Activated CD8-positive, alpha-beta T cell treated with anti-CD3 and anti-CD28 coated beads, Interleukin-2, amount 10 ng/mL, durations not matched to agents 7 days and 5 days (primary cell): ENCODE results near the gene CHAMP1. TPM values are rescaled to one million over a fixed set of nuclear protein-coding genes. Genes with fewer than 3 reads are reported as not detected.
"Not testable (repeated sequence)": the region's sequence is repeated elsewhere in the genome, so short reads cannot be mapped to it uniquely, and the experiment has no call there.

Source experiments
- ATAC-seq: fragments of 150-1000 bp; cut with Tn5 transposase; one replicate; pipeline ENCODE4 v1.10.0; 2021; ENCODE audit warnings: moderate library complexity
- CTCF ChIA-PET: fragments of 350-600 bp; sonication (Branson Sonifier 250); formaldehyde crosslinking; loops from one replicate; lab custom pipeline; 2021; ENCODE audit warnings: antibody characterized with exemption; lab: Charles Lee
- POLR2A ChIA-PET: fragments of 350-600 bp; sonication (Branson Sonifier 250); formaldehyde crosslinking; loops from one replicate; lab custom pipeline; 2021; ENCODE audit warnings: antibody characterized with exemption; lab: Charles Lee
- DNase-seq: peaks from one replicate; pipeline ENCODE4 v3.0.0-alpha.2; 2020
- H3K27ac Mint-ChIP-seq: one replicate; pipeline ENCODE4 v1.8.0; 2021; ENCODE audit warnings: mild to moderate bottlenecking, mixed read lengths
- H3K27me3 Mint-ChIP-seq: one replicate; pipeline ENCODE4 v1.8.0; 2021; ENCODE audit warnings: low read depth, mixed read lengths
- H3K36me3 Mint-ChIP-seq: one replicate; pipeline ENCODE4 v1.8.0; 2021; ENCODE audit warnings: low read depth, mixed read lengths
- H3K4me1 Mint-ChIP-seq: one replicate; pipeline ENCODE4 v1.8.0; 2021; ENCODE audit warnings: low read depth, mixed read lengths
- H3K4me3 Mint-ChIP-seq: one replicate; pipeline ENCODE4 v1.8.0; 2021; ENCODE audit warnings: mild to moderate bottlenecking, mixed read lengths
- H3K9me3 Mint-ChIP-seq: one replicate; pipeline ENCODE4 v1.8.0; 2022; ENCODE audit warnings: mixed read lengths; ENCODE audit not compliant: insufficient read depth
- total RNA-seq, 2 experiments: library from RNA; stranded (reverse); gene quantifications; one replicate each; pipeline ENCODE4 v1.2.3, GENCODE V29; 2021

The CHAMP1 gene
- total RNA-seq, 2 experiments from 2014 or later: 31.6 to 33.3 TPM

GRCh38 chr13:114319441-114319913 is 5.2 kb downstream of the CHAMP1 start:
- H3K4me3 Mint-ChIP-seq: no peak overlapping the region
- ChIA-PET CTCF (interaction anchor here (1.3 kb wide), 1 partner anchor 17 kb away, joined by 3 read pairs; no protein-coding TSS in a partner anchor), POLR2A (no interaction called here)
- DNase-seq (no peak), ATAC-seq (no peak)
- no peaks in the 10 kb centered on the region for H3K9me3 Mint-ChIP-seq
- H3K4me1 Mint-ChIP-seq: peaks cover 50% of the 10 kb centered on the region
- H3K27ac Mint-ChIP-seq: peak overlapping the region; percentile 47
- H3K27me3 Mint-ChIP-seq: no peaks in the 10 kb centered on the region
- peaks cover 63% of the 10 kb centered on the region for H3K36me3 Mint-ChIP-seq

GRCh38 chr13:114320065-114320464 is 5.8 kb downstream of the CHAMP1 start:
- H3K36me3 Mint-ChIP-seq: peaks cover 65% of the 10 kb centered on the region
- CTCF ChIA-PET: no interaction called here
- POLR2A ChIA-PET: no interaction called here

GRCh38 chr13:114321256-114321655 is 7.0 kb downstream of the CHAMP1 start:
- Mint-ChIP-seq H3K9me3 (no peaks in the 10 kb centered on the region), H3K36me3 (peaks cover 69% of the 10 kb centered on the region), H3K4me1 (peaks cover 52% of the 10 kb centered on the region), H3K4me3 (no peak overlapping the region), H3K27ac (no peak overlapping the region), H3K27me3 (no peaks in the 10 kb centered on the region)
- POLR2A ChIA-PET: no interaction called here
- CTCF ChIA-PET: interaction anchor here (0.6 to 1.4 kb wide), 2 partner anchors 13 to 927 kb away, joined by 3 to 4 read pairs; no protein-coding TSS in a partner anchor
- DNase-seq: no peak
- no peak for ATAC-seq

More at GRCh38 chr13:114320065-114320464, 5.8 kb downstream of the CHAMP1 start:
- peaks cover 51% of the 10 kb centered on the region for H3K4me1 Mint-ChIP-seq
- H3K27ac Mint-ChIP-seq: peak overlapping the region; percentile 47
- H3K4me3 Mint-ChIP-seq: no peak overlapping the region
- ATAC-seq (no peak), DNase-seq (no peak)
- H3K9me3 Mint-ChIP-seq: no peaks in the 10 kb centered on the region
- H3K27me3 Mint-ChIP-seq: no peaks in the 10 kb centered on the region

GRCh38 chr13:114323349-114323748 is 9.0 kb downstream of the CHAMP1 start:
- ATAC-seq (no peak), DNase-seq (no peak)
- no peak overlapping the region for H3K27ac Mint-ChIP-seq
- peaks cover 66% of the 10 kb centered on the region for H3K36me3 Mint-ChIP-seq
- H3K4me1 Mint-ChIP-seq: peaks cover 41% of the 10 kb centered on the region
- H3K4me3 Mint-ChIP-seq: no peak overlapping the region
- no peaks in the 10 kb centered on the region for H3K9me3 Mint-ChIP-seq
- ChIA-PET POLR2A (no interaction called here), CTCF (interaction anchor here (1.5 kb wide), 1 partner anchor 17 kb away, joined by 7 read pairs; no protein-coding TSS in a partner anchor)
- no peaks in the 10 kb centered on the region for H3K27me3 Mint-ChIP-seq

- H3K4me3 Mint-ChIP-seq: no peak overlapping the region
- ATAC-seq (no peak), DNase-seq (no peak)
- CTCF ChIA-PET: no interaction called here
- H3K27ac Mint-ChIP-seq: no peak overlapping the region
- H3K4me1 Mint-ChIP-seq: peaks cover 33% of the 10 kb centered on the region
- POLR2A ChIA-PET: no interaction called here
- H3K27me3 Mint-ChIP-seq: no peaks in the 10 kb centered on the region
- H3K36me3 Mint-ChIP-seq: peaks cover 61% of the 10 kb centered on the region
- H3K9me3 Mint-ChIP-seq: no peaks in the 10 kb centered on the region
These were observed 10.0 kb downstream of the CHAMP1 start for GRCh38 chr13:114324334-114324733.

GRCh38 chr13:114325729-114326128 is 11.4 kb downstream of the CHAMP1 start:
- H3K4me3 Mint-ChIP-seq: no peak overlapping the region
- peaks cover 22% of the 10 kb centered on the region for H3K4me1 Mint-ChIP-seq
- ATAC-seq (no peak), DNase-seq (no peak)
- no peaks in the 10 kb centered on the region for H3K27me3 Mint-ChIP-seq
- H3K9me3 Mint-ChIP-seq: no peaks in the 10 kb centered on the region
- peaks cover 53% of the 10 kb centered on the region for H3K36me3 Mint-ChIP-seq
- POLR2A ChIA-PET: interaction anchor here (1.0 kb wide), 1 partner anchor 34 kb away, joined by 3 read pairs; no protein-coding TSS in a partner anchor
- CTCF ChIA-PET: interaction anchor here (0.6 to 1.9 kb wide), 7 partner anchors 9 to 56 kb away, joined by 3 to 7 read pairs (median 3); partner anchors contain the start of gene UPF3A
- no peak overlapping the region for H3K27ac Mint-ChIP-seq

GRCh38 chr13:114328034-114328433 is 13.7 kb downstream of the CHAMP1 start:
- Mint-ChIP-seq H3K4me3 (no peak overlapping the region), H3K9me3 (no peaks in the 10 kb centered on the region), H3K36me3 (peaks cover 41% of the 10 kb centered on the region), H3K27ac (no peak overlapping the region), H3K27me3 (no peaks in the 10 kb centered on the region), H3K4me1 (peaks cover 23% of the 10 kb centered on the region)
- DNase-seq: no peak
- POLR2A ChIA-PET: no interaction called here
- ATAC-seq: no peak
- CTCF ChIA-PET: no interaction called here

GRCh38 chr13:114328595-114328994 is 14.3 kb downstream of the CHAMP1 start:
- Mint-ChIP-seq H3K27ac (no peak overlapping the region), H3K9me3 (no peaks in the 10 kb centered on the region), H3K4me3 (no peak overlapping the region), H3K27me3 (no peaks in the 10 kb centered on the region), H3K4me1 (peaks cover 24% of the 10 kb centered on the region), H3K36me3 (peaks cover 38% of the 10 kb centered on the region)
- POLR2A ChIA-PET: no interaction called here
- ATAC-seq (no peak), DNase-seq (no peak)
- CTCF ChIA-PET: no interaction called here

- no peak for ATAC-seq
- no peaks in the 10 kb centered on the region for H3K27me3 Mint-ChIP-seq
- H3K27ac Mint-ChIP-seq: no peak overlapping the region
- DNase-seq: no peak
- POLR2A ChIA-PET: no interaction called here
- no peaks in the 10 kb centered on the region for H3K9me3 Mint-ChIP-seq
- H3K36me3 Mint-ChIP-seq: peaks cover 25% of the 10 kb centered on the region
- CTCF ChIA-PET: no interaction called here
- peaks cover 29% of the 10 kb centered on the region for H3K4me1 Mint-ChIP-seq
- H3K4me3 Mint-ChIP-seq: no peak overlapping the region
These were observed 15.8 kb downstream of the CHAMP1 start for GRCh38 chr13:114330086-114330485.

- H3K27me3 Mint-ChIP-seq, H3K9me3 Mint-ChIP-seq, DNase-seq, POLR2A ChIA-PET, ATAC-seq: not testable (repeated sequence)
- peaks cover 28% of the 10 kb centered on the region for H3K4me1 Mint-ChIP-seq
- peaks cover 11% of the 10 kb centered on the region for H3K36me3 Mint-ChIP-seq
- H3K27ac Mint-ChIP-seq: peak overlapping the region; percentile 84
- peak overlapping the region; percentile 30 for H3K4me3 Mint-ChIP-seq
- CTCF ChIA-PET: interaction anchor here (1.5 kb wide), 1 partner anchor 12 kb away, joined by 4 read pairs; no protein-coding TSS in a partner anchor
These were observed 19.6 kb downstream of the CHAMP1 start for GRCh38 chr13:114333881-114334280.

- peak overlapping the region; percentile 84 for H3K27ac Mint-ChIP-seq
- DNase-seq: no peak
- H3K9me3 Mint-ChIP-seq: no peaks in the 10 kb centered on the region
- H3K27me3 Mint-ChIP-seq: peaks cover 5% of the 10 kb centered on the region
- H3K4me1 Mint-ChIP-seq: peaks cover 33% of the 10 kb centered on the region
- POLR2A ChIA-PET: no interaction called here
- no peak for ATAC-seq
- CTCF ChIA-PET: interaction anchor here (1.5 kb wide), 1 partner anchor 13 kb away, joined by 4 read pairs; no protein-coding TSS in a partner anchor
- H3K36me3 Mint-ChIP-seq: peaks cover 8% of the 10 kb centered on the region
- H3K4me3 Mint-ChIP-seq: peak overlapping the region; percentile 30
These were observed 20.2 kb downstream of the CHAMP1 start for GRCh38 chr13:114334305-114335053.

- ATAC-seq, H3K4me3 Mint-ChIP-seq, H3K36me3 Mint-ChIP-seq, H3K9me3 Mint-ChIP-seq, DNase-seq, POLR2A ChIA-PET, H3K27ac Mint-ChIP-seq: not testable (repeated sequence)
- CTCF ChIA-PET: interaction anchor here (1.2 to 1.3 kb wide), 2 partner anchors 11 to 17 kb away, joined by 3 to 4 read pairs; no protein-coding TSS in a partner anchor
- Mint-ChIP-seq H3K27me3 (peaks cover 12% of the 10 kb centered on the region), H3K4me1 (peaks cover 50% of the 10 kb centered on the region)
These were observed 22.2 kb downstream of the CHAMP1 start for GRCh38 chr13:114336457-114336856.
